ENCODE measurements around the gene ARL11.

The ARL11 gene

GRCh38 chr13:49627831-49628652, at the start of gene ARL11:
ARL11 (plus strand) TSS chr13:49628507; CDS start chr13:49630448, 1,941 bp downstream.
- no peak for TF ChIP-seq CTCF (IDR thresholded peaks at IDR 0.05)
- H3K27ac ChIP-seq = peak within 1 kb of the TSS in 1 of 2 donors; percentile 35
- DNase-seq (ENCODE audit: low spot score) = no peak
- H3K4me3 ChIP-seq = peak within 1 kb of the TSS; percentile 41

DNA sequence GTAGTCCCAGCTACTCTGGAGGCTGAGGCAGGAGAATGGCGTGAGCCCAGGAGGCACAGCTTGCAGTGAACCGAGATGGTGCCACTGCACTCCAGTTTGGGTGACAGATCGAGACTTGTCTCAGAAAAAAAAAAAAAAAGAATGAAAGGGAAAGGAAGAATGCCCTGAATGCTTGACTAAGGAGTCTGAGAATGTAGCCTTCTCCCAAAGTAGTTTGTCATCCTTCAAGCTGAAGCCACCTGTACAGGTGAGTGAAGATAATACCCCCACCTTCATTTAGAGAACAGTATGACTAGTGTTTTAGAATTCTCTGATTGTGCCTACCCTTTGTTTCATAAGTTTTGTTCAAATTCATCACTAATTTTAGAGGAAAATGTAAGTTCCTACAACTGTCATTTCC, 48.8 kb upstream of the ARL11 start:
- DNase-seq (ENCODE audit: low spot score) = no peak
- H3K4me3 ChIP-seq = no peak overlapping the region
- H3K27ac ChIP-seq = no peak overlapping the region
- TF ChIP-seq CTCF (IDR thresholded peaks at IDR 0.05) = no peak

DNA sequence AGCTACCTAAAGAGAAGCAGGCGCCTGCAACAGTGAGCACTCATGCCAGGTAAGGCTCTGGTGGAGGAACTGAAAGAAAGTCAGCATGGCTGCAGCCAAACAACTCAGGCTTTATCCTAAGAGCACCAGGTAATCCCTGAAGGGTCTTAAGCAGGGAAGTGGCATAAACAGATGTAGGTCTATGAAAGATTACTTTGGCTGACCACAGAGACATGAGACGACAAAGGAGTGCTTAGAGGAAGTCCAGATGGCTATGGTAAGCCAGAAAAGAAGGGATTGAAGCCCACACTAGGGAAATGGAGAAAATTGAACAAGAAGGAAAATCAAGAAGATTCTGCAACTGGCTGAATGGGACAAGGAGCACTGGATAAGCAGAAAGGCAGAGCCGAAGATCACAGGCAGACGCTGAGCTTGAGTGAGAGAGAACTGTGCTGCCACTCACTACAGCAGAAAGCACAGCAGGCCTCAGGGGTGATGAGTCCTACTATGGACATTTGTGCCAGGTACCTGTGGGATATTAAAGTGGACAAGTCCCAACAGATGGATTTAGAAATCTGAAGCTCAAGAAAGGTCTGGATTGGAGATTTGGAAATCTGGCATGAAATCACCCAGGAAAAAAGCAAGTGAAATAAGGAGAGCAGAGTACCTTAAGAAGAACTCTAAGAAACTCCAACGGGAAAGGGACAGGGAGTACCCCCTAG, 47.2 kb upstream of the ARL11 start:
- no peak for DNase-seq (ENCODE audit: low spot score)
- H3K4me3 ChIP-seq = no peak overlapping the region
- TF ChIP-seq CTCF (IDR thresholded peaks at IDR 0.05) = no peak
- H3K27ac ChIP-seq = no peak overlapping the region

- no peak for TF ChIP-seq CTCF (IDR thresholded peaks at IDR 0.05)
- Histone ChIP-seq H3K4me3 (peak overlapping the region; percentile 93), H3K27ac (peak overlapping the region; percentile 69 to 87)
- DNase-seq (ENCODE audit: low spot score) = no peak
These were observed 43.5 kb upstream of the ARL11 start for GRCh38 chr13:49584771-49585182.

DNA sequence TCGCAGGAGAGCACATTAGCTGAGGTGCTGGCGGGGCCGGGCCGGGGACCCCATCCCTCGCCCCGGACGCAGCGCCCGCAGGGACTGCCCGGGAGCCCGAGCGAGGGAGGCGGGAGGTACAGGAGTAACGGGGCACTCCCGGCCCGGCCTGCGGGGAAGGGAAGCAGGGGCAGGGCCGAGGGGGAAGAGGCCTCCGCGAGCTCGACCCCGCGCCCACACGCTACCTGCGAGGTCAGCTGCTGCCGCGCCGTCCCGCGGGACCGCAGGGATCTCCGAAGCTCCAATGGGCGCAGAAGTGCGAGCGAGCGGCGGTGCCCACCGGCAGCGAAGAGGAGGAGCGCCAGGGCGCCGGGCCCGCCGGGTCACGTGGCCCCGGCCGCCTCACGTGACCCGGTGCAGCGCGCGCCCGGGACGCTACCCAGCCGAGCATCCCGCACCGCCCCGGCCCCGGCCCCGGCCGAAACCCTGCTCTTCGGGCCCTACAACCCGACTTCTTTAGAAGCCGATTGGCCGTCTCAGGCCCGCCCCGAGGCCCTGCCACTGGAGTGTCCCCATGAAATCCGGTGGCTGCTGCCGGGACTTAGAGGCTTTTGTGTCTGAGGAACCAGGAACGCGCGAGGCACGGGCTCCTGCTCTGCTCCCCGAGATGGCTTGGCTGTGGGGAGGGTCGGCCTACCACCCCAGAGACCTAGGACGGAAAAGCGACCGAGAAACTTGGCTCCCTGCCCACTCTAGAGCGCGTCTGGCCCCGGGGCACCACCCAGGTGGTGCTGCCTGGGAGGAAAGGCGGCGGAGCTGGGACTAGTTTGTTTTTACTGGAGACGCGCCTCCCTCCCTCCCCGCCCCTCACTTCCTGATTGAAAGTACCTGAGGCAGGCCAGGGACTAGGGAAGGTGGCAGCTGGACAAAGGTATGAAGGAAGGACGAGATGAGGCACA, 42.8 kb upstream of the ARL11 start, which contains the start of gene RCBTB1:
Gene RCBTB1 (minus strand): TSS at position 339 of the 938 bp plus-strand sequence. CDS start 18,279 bp downstream, outside the sequence.
- Histone ChIP-seq H3K4me3 (peak within 1 kb of the TSS; percentile 93), H3K27ac (peak within 1 kb of the TSS; percentile 69 to 87)
- no peak for TF ChIP-seq CTCF (IDR thresholded peaks at IDR 0.05)
- DNase-seq (ENCODE audit: low spot score) = peak; percentile 84

- no peak for DNase-seq (ENCODE audit: low spot score)
- TF ChIP-seq CTCF (IDR thresholded peaks at IDR 0.05) = no peak
- no peak overlapping the region for H3K4me3 ChIP-seq
- no peak overlapping the region for H3K27ac ChIP-seq
These were observed 41.6 kb upstream of the ARL11 start for GRCh38 chr13:49586717-49587116.
